Choroid plexus epithelial cell (primary cell): ENCODE data around the gene LRCH2.

Source experiments
- DNase-seq: peaks from one replicate; pipeline ENCODE4 v3.0.0-alpha.2; 2010; ENCODE audit warnings: low read depth
- H3K4me3 ChIP-seq: 2 replicates; pipeline ENCODE4 v1.5.1; 2011; ENCODE audit warnings: low read depth, mild to moderate bottlenecking, control low read depth, low read length, moderate library complexity
- TF ChIP-seq, protein P1 (sequence below): conservative IDR thresholded peaks from 2 replicates; pipeline ENCODE4 v1.5.1; 2011; ENCODE audit warnings: low read depth, mild to moderate bottlenecking, control low read depth, inconsistent platforms, low read length, moderate library complexity

Gene LRCH2

DNA sequence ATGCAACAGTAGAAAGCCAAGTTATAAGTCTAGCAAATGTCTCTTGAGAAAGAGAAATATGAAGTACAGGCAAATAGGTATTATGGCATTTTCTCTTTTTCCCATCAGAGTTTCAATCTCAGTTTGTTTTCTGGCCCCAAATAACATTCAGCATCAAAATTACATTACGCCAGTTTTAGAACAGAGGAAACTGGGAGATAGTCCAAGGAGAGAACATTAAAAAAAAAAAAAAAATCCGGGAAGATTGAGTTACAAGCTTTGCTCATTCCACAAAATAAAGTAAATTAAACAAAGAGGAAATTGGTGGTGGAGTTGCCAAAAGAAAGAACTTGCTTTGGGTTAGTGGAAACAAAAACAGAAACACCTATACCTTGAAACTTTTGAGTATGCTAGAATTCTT, 166.1 kb downstream of the LRCH2 start:
- H3K4me3 ChIP-seq: no peak overlapping the region
- DNase-seq: peak; percentile 14
- TF ChIP-seq, protein P1, sequence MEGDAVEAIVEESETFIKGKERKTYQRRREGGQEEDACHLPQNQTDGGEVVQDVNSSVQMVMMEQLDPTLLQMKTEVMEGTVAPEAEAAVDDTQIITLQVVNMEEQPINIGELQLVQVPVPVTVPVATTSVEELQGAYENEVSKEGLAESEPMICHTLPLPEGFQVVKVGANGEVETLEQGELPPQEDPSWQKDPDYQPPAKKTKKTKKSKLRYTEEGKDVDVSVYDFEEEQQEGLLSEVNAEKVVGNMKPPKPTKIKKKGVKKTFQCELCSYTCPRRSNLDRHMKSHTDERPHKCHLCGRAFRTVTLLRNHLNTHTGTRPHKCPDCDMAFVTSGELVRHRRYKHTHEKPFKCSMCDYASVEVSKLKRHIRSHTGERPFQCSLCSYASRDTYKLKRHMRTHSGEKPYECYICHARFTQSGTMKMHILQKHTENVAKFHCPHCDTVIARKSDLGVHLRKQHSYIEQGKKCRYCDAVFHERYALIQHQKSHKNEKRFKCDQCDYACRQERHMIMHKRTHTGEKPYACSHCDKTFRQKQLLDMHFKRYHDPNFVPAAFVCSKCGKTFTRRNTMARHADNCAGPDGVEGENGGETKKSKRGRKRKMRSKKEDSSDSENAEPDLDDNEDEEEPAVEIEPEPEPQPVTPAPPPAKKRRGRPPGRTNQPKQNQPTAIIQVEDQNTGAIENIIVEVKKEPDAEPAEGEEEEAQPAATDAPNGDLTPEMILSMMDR: no peak

DNA sequence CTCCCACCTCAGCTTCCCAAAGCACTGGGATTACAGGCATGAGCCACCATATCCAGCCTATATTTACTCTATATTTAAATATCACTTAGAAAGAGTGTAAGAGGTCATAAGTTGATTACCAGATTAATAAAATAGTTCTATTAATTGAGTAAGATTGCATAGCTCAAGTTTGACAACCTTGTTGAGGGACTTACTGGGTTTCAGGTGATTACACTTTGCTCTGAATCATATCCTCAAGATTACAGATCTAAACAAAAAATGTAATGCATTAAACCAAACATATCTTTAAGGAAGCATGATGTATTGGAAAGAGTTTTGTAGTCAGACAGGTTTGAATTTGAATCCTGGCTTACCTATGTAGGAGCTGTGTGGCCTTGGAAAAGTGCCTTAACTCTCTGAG, 168.6 kb downstream of the LRCH2 start:
- TF ChIP-seq, protein P1: no peak
- DNase-seq: no peak
- no peak overlapping the region for H3K4me3 ChIP-seq
